Hepatocyte (in vitro differentiated cells): Measurements from ENCODE around the gene DNAH17.

Source experiments
- EZH2 ChIP-seq: fragments of 200-600 bp; sonication (generic); IDR thresholded peaks from 2 replicates; pipeline ENCODE4 v1.6.1; 2016; ENCODE audit warnings: antibody characterized with exemption, mild to moderate bottlenecking, borderline replicate concordance
- EZH2phosphoT487 ChIP-seq: fragments of 200-600 bp; sonication (generic); IDR thresholded peaks from one replicate; pipeline ENCODE4 v1.6.1; 2018; ENCODE audit warnings: antibody characterized with exemption, mild to moderate bottlenecking, low read depth, moderate library complexity; ENCODE audit not compliant: unreplicated experiment, severe bottlenecking
- TF ChIP-seq, protein P1 (sequence below): fragments of 200-600 bp; sonication (generic); IDR thresholded peaks from 2 replicates; pipeline ENCODE4 v1.5.1; 2016; ENCODE audit warnings: antibody characterized with exemption, mild to moderate bottlenecking; ENCODE audit not compliant: poor library complexity

DNA sequence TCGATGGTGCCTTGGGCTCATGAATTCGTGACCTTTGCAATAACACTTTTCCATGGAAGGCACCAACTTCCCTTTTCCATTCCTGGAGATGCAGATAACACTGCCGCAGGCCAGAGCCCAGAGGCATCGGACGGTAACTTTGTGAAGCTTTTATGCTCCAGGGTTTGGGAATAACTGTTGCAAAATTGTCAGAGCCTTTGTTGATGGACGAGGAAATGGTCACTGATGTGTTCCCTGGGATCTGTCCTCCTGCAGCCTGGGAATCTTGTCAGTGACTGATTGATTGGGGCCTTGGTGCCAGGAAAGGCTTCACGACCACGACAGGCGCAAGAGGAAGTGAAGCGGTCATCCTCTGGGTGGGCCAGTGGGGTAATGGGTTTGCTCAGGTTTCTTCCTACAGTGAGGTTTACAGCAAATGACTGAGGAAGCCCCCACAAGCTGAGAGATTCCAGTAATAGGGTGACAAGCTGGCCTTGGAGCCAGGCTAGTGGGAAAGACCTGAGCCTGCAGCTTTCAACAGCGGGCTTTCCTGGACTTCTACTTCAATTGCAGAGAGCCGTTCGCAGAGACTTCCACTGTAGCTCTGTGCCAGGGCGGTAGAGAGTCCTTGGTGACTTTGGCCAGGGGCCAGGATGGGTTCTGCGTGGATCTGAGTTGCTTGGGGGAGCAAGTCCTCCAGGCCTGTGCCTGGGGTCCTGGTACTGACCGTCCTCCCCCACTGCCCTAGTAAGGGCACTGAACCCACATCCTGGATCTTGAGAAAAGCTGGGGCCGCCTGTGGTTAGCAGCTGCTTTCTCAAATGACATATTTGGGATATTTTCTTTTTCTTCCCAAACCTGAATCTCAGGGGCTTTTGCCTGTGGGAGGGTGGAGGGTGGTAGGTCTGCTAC is 161.1 kb downstream of the DNAH17 start:
- TF ChIP-seq, protein P1, sequence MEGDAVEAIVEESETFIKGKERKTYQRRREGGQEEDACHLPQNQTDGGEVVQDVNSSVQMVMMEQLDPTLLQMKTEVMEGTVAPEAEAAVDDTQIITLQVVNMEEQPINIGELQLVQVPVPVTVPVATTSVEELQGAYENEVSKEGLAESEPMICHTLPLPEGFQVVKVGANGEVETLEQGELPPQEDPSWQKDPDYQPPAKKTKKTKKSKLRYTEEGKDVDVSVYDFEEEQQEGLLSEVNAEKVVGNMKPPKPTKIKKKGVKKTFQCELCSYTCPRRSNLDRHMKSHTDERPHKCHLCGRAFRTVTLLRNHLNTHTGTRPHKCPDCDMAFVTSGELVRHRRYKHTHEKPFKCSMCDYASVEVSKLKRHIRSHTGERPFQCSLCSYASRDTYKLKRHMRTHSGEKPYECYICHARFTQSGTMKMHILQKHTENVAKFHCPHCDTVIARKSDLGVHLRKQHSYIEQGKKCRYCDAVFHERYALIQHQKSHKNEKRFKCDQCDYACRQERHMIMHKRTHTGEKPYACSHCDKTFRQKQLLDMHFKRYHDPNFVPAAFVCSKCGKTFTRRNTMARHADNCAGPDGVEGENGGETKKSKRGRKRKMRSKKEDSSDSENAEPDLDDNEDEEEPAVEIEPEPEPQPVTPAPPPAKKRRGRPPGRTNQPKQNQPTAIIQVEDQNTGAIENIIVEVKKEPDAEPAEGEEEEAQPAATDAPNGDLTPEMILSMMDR = no peak
- no peak for TF ChIP-seq EZH2
- no peak for TF ChIP-seq EZH2phosphoT487
